ENCODE results near the gene SYNM. TPM values are rescaled to one million over a fixed set of nuclear protein-coding genes. Genes with fewer than 3 reads are reported as not detected.

The SYNM gene
- total RNA-seq, 1 donor from 2014 or later, result 37.7 TPM

DNA sequence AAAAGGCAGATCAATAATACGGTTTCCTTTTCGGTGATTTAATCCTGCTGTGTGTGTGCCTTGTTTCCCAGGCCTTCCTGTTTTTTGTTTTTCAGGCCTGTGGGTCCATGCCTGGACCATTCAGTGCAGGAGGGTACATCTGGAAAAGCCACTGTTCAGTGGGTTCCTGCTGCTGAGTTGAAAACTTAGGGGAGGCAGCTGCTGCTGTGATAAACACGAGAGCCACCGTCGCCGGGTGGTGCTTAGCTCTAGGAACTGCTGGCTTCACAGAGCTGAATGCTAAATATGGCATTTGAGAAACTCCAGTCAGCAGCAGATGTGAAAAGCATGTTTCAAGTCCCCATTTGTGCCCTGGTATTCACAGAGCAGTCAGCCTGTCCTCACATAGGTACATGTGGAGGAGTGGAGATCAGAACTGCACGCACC, 44.0 kb downstream of the SYNM start:
- Histone ChIP-seq H3K4me1 (peaks cover 0 to 4% of the 10 kb centered on the region in 2 donors), H3K27me3 (no peaks in the 10 kb centered on the region), H3K36me3 (peaks cover 3 to 9% of the 10 kb centered on the region in 2 donors), H3K9me3 (no peaks in the 10 kb centered on the region), H3K27ac (no peak overlapping the region), H3K4me3 (no peak overlapping the region)
- DNase-seq (ENCODE audit: low spot score in 2 of 2), result no peak
- TF ChIP-seq CTCF (IDR thresholded peaks at IDR 0.05), result no peak
- intact Hi-C loops (cut with DNase I), result no loop called here

DNA sequence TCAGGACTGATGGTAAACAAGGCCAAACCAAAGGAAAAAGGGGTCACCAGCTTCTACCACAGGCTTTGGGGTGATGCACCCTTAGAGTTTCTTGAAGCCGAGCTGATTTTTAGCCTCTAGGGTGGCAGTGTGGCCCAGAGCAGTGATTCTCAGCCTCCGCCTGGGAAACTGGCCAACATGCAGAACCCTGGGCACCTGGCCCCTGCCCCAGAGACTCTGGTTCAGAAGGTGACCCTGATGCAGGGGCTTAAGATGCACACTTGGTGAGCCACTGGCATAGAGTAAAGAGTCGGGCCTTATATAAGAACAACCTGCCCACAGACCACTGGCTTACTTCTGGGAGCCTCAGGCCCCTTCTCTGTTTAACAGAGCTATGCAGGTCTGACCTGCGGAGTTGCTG, 44.5 kb downstream of the SYNM start:
- H3K4me1 ChIP-seq, result no peaks in the 10 kb centered on the region
- intact Hi-C loops (cut with DNase I), result no loop called here
- no peak overlapping the region for H3K4me3 ChIP-seq
- no peak for DNase-seq (ENCODE audit: low spot score in 2 of 2)
- no peaks in the 10 kb centered on the region for H3K27me3 ChIP-seq
- H3K9me3 ChIP-seq, result no peaks in the 10 kb centered on the region
- TF ChIP-seq CTCF (IDR thresholded peaks at IDR 0.05), result no peak
- peaks cover 7 to 9% of the 10 kb centered on the region in 2 donors for H3K36me3 ChIP-seq
- no peak overlapping the region for H3K27ac ChIP-seq

- Histone ChIP-seq H3K27ac (no peak overlapping the region), H3K27me3 (no peaks in the 10 kb centered on the region), H3K36me3 (peaks cover 14% of the 10 kb centered on the region in 2 donors), H3K4me3 (no peak overlapping the region), H3K4me1 (no peaks in the 10 kb centered on the region), H3K9me3 (no peaks in the 10 kb centered on the region)
- TF ChIP-seq CTCF (IDR thresholded peaks at IDR 0.05), result no peak
- DNase-seq (ENCODE audit: low spot score in 2 of 2), result no peak
- intact Hi-C loops (cut with DNase I), result no loop called here
Observed at GRCh38 chr15:99151156-99151555, 46.3 kb downstream of the SYNM start.

- DNase-seq (ENCODE audit: low spot score in 2 of 2), result no peak
- H3K9me3 ChIP-seq, result no peaks in the 10 kb centered on the region
Observed at GRCh38 chr15:99153026-99153535, 48.2 kb downstream of the SYNM start.

GRCh38 chr15:99154271-99154670, 49.4 kb downstream of the SYNM start:
- Histone ChIP-seq H3K4me3 (no peak overlapping the region), H3K27ac (no peak overlapping the region), H3K27me3 (no peaks in the 10 kb centered on the region), H3K4me1 (no peaks in the 10 kb centered on the region), H3K36me3 (peaks cover 21% of the 10 kb centered on the region in 2 donors), H3K9me3 (no peaks in the 10 kb centered on the region)
- no peak for DNase-seq (ENCODE audit: low spot score in 2 of 2)
- TF ChIP-seq CTCF (IDR thresholded peaks at IDR 0.05), result no peak
- intact Hi-C loops (cut with DNase I), result no loop called here

More at GRCh38 chr15:99153026-99153535, 48.2 kb downstream of the SYNM start:
- TF ChIP-seq CTCF (IDR thresholded peaks at IDR 0.05), result no peak
- no peaks in the 10 kb centered on the region for H3K27me3 ChIP-seq
- no peaks in the 10 kb centered on the region for H3K4me1 ChIP-seq
- no peak overlapping the region for H3K4me3 ChIP-seq
- intact Hi-C loops (cut with DNase I), result no loop called here
- no peak overlapping the region for H3K27ac ChIP-seq
- peaks cover 14 to 17% of the 10 kb centered on the region in 2 donors for H3K36me3 ChIP-seq

DNA sequence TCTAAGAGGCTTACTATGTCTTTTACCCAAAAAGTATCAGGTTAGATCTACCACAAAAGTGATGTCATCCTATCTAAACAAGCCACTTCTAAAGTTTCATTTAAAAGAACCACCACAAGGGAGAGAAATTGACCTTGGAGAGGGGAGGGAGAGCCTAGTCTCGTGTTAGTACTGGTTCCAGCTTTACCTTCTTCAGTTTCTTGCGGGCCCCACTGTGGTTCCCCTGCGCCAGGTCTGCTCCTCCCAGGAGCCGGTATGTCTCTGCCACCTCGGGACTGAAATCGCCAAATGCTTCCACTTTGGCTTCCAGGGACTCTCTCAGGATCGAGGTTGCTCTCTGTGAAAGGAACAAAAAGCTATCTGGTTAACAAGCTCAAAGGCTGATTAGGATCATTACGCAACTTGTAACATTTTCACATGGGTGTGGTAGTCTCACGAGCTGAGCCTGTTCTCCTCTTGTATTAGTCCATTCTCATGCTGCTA, 51.1 kb downstream of the SYNM start:
- H3K9me3 ChIP-seq, result no peaks in the 10 kb centered on the region
- no peak overlapping the region for H3K27ac ChIP-seq
- no peaks in the 10 kb centered on the region for H3K4me1 ChIP-seq
- DNase-seq (ENCODE audit: low spot score in 2 of 2), result peak in 1 of 2 donors; percentile 40
- TF ChIP-seq CTCF (IDR thresholded peaks at IDR 0.05), result no peak
- no peaks in the 10 kb centered on the region for H3K27me3 ChIP-seq
- no peak overlapping the region for H3K4me3 ChIP-seq
- peaks cover 22 to 25% of the 10 kb centered on the region in 2 donors for H3K36me3 ChIP-seq
- intact Hi-C loops (cut with DNase I), result no loop called here
